T-helper 17 cell (primary cell): Measurements from ENCODE around the gene TMC5. TPM values are rescaled to one million over a fixed set of nuclear protein-coding genes. Genes with fewer than 3 reads are reported as not detected.
"Not testable (repeated sequence)": the region's sequence is repeated elsewhere in the genome, so short reads cannot be mapped to it uniquely, and the experiment has no call there.

Experiments
- ATAC-seq: fragments of 150-1000 bp; cut with Tn5 transposase; 2 replicates; pipeline ENCODE4 v1.10.0; 2021; ENCODE audit warnings: mild to moderate bottlenecking, moderate library complexity
- DNase-seq, 3 donors: peaks; one replicate each; pipeline versions ENCODE4 v3.0.0 to v3.0.0-alpha.2; 2020 to 2021
- H3K9me3 ChIP-seq: one replicate; pipeline ENCODE4 v1.7.0; 2013; ENCODE audit warnings: low read length, mild to moderate bottlenecking; ENCODE audit not compliant: control insufficient read depth, poor library complexity, severe bottlenecking
- H3K27ac Mint-ChIP-seq: one replicate; pipeline ENCODE4 v1.8.0; 2022; ENCODE audit warnings: mild to moderate bottlenecking, moderate library complexity, mixed read lengths
- H3K27me3 Mint-ChIP-seq: one replicate; pipeline ENCODE4 v1.8.0; 2022; ENCODE audit warnings: mixed read lengths
- H3K36me3 Mint-ChIP-seq: one replicate; pipeline ENCODE4 v1.8.0; 2022; ENCODE audit warnings: low read depth, mixed read lengths
- H3K4me1 Mint-ChIP-seq: one replicate; pipeline ENCODE4 v1.8.0; 2022; ENCODE audit warnings: mild to moderate bottlenecking, mixed read lengths
- H3K4me3 Mint-ChIP-seq: one replicate; pipeline ENCODE4 v1.8.0; 2022; ENCODE audit warnings: mild to moderate bottlenecking, moderate library complexity, mixed read lengths
- total RNA-seq, 4 donors: library from RNA in 2 of 4; stranded (reverse) in 2 of 4; gene quantifications; one replicate each; pipeline ENCODE4 v1.2.3 and lab custom pipeline; 2022 to 2026

The TMC5 gene
- total RNA-seq, 2 donors from 2014 or later: 0.22 TPM; not detected in 1

DNA sequence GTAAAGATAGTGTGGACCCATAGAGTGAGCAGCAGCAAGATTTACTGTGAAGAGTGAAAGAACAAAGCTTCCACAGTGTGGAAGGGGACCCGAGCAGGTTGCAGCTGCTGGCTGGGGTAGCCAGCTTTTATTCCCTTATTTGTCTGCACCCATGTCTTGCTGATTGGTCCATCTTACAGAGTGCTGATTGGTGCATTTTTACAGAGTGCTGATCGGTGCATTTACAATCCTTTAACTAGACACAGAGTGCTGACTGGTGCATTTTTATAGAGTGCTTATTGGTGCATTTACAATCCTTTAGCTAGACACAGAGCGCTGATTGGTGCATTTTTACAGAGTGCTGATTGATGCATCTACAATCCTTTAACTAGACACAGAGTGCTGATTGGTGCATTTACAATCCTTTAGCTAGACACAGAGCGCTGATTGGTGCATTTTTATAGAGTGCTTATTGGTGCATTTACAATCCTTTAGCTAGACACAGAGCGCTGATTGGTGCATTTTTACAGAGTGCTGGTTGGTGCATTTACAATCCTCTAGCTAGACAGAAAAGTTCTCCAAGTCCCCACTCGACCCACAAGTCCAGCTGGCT is 26.4 kb upstream of the TMC5 start:
- not testable (repeated sequence) for H3K27ac Mint-ChIP-seq, ATAC-seq, DNase-seq, H3K9me3 ChIP-seq, H3K4me3 Mint-ChIP-seq, H3K4me1 Mint-ChIP-seq, H3K36me3 Mint-ChIP-seq
- peaks cover 37% of the 10 kb centered on the region for H3K27me3 Mint-ChIP-seq

DNA sequence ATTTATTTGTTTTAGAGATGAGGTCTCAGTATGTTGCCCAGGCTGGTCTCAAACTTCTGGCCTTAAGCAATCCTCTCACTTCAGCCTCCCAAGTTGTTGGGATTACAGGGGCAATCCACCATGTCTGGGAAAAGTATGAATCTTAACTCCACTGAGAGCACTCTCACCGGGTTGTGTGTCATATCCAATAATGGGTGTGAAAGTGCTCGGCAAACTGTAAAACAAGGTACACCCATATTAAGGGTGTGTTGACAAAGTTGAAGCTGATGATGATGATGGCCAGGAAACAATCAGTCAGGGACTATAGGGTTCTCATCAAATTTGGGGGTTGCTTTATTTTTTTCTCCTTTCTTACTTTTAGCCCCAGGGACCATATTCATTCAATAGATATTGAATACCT is 25.3 kb upstream of the TMC5 start:
- ATAC-seq (no peak), DNase-seq (no peak)
- H3K9me3 ChIP-seq: no peaks in the 10 kb centered on the region
- H3K27ac Mint-ChIP-seq: no peak overlapping the region
- peaks cover 45% of the 10 kb centered on the region for H3K27me3 Mint-ChIP-seq
- H3K4me1 Mint-ChIP-seq: no peaks in the 10 kb centered on the region
- H3K36me3 Mint-ChIP-seq: no peaks in the 10 kb centered on the region
- H3K4me3 Mint-ChIP-seq: no peak overlapping the region

GRCh38 chr16:19393226-19394111 is 24.2 kb upstream of the TMC5 start:
- Mint-ChIP-seq H3K27me3 (peaks cover 43% of the 10 kb centered on the region), H3K27ac (no peak overlapping the region), H3K4me3 (no peak overlapping the region), H3K4me1 (no peaks in the 10 kb centered on the region), H3K36me3 (no peaks in the 10 kb centered on the region)
- ATAC-seq (no peak), DNase-seq (no peak)
- no peaks in the 10 kb centered on the region for H3K9me3 ChIP-seq

DNA sequence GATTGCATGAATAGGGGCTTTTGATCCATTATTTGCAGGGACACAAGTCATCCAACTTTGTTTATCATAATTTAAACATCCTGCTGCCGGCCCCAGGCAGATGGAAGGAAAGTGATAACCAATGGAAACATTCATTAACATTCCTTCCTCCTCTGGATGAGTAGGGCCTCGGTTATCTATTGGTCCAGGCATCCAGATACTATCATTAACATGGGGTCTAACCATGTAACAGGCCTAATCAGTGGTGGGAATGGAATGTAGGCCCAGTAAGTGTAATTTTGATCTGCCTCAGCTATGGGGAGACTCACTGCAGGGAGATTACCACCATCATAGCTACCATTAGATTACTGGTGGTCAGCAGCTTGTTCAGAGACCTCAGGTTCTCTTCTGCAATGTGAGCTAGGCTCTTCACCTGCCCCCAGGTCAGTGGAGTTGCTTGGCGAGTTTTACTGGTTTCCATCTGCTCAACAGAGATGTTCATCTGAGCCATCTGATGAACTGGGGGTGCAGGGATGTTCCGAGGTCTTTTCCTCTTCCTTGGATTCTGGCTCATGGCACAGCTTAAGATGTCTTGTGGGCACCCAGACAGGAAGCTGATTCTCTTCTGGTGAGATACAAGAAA is 21.9 kb upstream of the TMC5 start:
- not testable (repeated sequence) for H3K9me3 ChIP-seq, H3K36me3 Mint-ChIP-seq, H3K4me1 Mint-ChIP-seq, DNase-seq, ATAC-seq, H3K4me3 Mint-ChIP-seq, H3K27ac Mint-ChIP-seq
- peaks cover 44% of the 10 kb centered on the region for H3K27me3 Mint-ChIP-seq

GRCh38 chr16:19396555-19397011 is 21.1 kb upstream of the TMC5 start:
- H3K27me3 Mint-ChIP-seq: peaks cover 41% of the 10 kb centered on the region
- DNase-seq (no peak), ATAC-seq (no peak)
- no peaks in the 10 kb centered on the region for H3K4me1 Mint-ChIP-seq
- H3K27ac Mint-ChIP-seq: no peak overlapping the region
- no peaks in the 10 kb centered on the region for H3K9me3 ChIP-seq
- H3K4me3 Mint-ChIP-seq: no peak overlapping the region
- H3K36me3 Mint-ChIP-seq: no peaks in the 10 kb centered on the region

GRCh38 chr16:19397373-19397772 is 20.3 kb upstream of the TMC5 start:
- H3K4me3 Mint-ChIP-seq, H3K4me1 Mint-ChIP-seq, H3K27ac Mint-ChIP-seq, DNase-seq, H3K36me3 Mint-ChIP-seq, H3K9me3 ChIP-seq, ATAC-seq: not testable (repeated sequence)
- peaks cover 38% of the 10 kb centered on the region for H3K27me3 Mint-ChIP-seq

DNA sequence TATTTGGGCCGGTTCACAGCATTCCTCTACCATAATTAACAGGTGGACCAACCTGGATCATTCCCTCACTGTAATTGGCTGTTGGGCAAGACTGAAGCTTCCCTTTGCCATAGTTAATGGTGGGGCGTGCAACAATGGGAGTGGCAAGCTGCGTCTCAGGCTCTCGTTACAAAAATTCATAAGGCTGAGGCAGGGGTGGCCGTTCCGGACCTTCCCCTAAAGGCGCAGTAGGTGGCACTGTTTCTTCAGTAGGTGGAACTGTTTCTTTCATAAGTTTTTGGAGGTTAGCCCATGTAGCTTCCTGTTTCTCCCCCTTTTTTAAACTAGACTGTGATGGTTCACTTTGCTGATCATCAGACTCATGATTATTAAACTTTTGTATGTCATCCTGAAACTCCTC is 17.0 kb upstream of the TMC5 start:
- no peaks in the 10 kb centered on the region for H3K9me3 ChIP-seq
- Mint-ChIP-seq H3K27ac (no peak overlapping the region), H3K4me1 (no peaks in the 10 kb centered on the region), H3K4me3 (no peak overlapping the region), H3K36me3 (no peaks in the 10 kb centered on the region), H3K27me3 (peaks cover 23% of the 10 kb centered on the region)
- ATAC-seq (no peak), DNase-seq (no peak)

DNA sequence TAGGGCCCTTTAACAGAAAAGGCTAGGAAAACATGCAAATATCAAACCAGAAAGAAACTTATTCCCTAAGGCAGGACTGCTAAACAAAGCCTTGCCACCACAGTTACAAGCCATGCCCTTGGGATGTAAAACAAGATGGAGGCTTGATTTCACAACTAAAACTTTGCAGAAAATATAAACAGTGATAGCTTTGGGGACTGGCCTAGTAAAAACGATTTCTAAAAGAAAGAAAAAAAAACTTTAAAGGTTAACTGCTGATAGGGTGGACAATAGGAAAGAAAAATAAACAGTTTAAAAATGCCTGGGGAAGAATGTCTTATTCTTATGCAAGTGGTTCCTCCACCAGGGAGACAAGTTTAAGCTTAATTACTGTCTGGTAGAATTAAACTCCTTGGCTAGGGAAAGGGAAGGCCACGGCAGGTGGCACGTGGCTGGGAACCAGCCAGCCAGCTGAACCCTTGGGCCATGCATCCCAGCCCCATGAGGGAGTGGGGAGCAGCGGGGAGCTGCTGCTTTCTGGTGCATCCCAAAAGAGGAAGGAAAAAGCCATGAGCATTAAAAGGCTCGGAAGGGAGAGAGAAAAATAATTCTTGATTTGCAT is 10.7 kb upstream of the TMC5 start:
- no peak for ATAC-seq

DNA sequence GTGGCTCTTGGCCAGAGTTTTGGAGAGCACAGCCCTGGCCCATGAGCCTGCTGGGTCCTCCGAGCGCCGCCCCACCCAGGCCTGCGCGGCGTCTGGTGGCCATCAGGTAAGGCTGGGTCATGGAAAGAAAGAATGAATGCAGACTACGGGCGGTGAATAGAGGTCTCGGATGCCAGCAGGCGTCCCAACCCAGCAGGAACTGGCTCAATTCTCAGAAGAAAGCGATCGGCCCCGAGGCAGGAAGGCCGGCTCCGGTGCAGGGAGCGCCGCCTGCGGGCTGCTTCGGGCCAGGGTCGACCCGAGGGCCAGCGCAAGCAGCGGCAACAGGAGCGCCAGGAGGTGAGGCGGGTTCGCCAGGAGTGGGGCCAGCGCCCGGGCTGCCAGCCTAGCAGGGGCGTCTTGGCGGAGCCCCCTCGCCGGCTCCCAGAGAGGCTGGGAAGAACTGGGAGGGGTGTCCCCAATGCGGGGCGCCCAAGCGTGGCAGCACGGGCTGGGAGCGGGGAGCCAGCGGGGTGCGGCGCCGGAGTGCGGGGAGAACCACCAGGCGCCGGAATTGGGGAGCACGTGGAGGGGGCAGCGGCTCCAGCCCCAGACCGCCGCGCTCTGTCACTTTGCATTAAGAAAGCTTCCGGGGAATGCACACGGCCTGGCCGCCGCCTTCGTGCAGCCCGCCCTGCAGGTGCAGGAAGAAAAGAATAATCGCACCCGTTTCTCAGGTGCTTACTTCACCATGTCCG is 7.1 kb upstream of the TMC5 start:
- no peak for ATAC-seq
- Mint-ChIP-seq H3K4me3 (peak overlapping the region; percentile 80), H3K4me1 (peaks cover 3% of the 10 kb centered on the region)

More for the DNA sequence above, 10.7 kb upstream of the TMC5 start:
- H3K9me3 ChIP-seq: no peaks in the 10 kb centered on the region
- Mint-ChIP-seq H3K4me3 (no peak overlapping the region), H3K4me1 (peaks cover 3% of the 10 kb centered on the region), H3K36me3 (peaks cover 2% of the 10 kb centered on the region), H3K27ac (no peak overlapping the region), H3K27me3 (peaks cover 24% of the 10 kb centered on the region)
- no peak for DNase-seq

GRCh38 chr16:19411298-19411697 is 6.4 kb upstream of the TMC5 start:
- Mint-ChIP-seq H3K4me1 (peaks cover 3% of the 10 kb centered on the region), H3K27me3 (peaks cover 42% of the 10 kb centered on the region), H3K4me3 (peak overlapping the region; percentile 80), H3K27ac (no peak overlapping the region), H3K36me3 (peaks cover 2% of the 10 kb centered on the region)
- no peak for DNase-seq
- H3K9me3 ChIP-seq: no peaks in the 10 kb centered on the region
- no peak for ATAC-seq

More for the DNA sequence above, 7.1 kb upstream of the TMC5 start:
- H3K36me3 Mint-ChIP-seq: peaks cover 2% of the 10 kb centered on the region
- H3K27ac Mint-ChIP-seq: no peak overlapping the region
- DNase-seq: no peak
- peaks cover 40% of the 10 kb centered on the region for H3K27me3 Mint-ChIP-seq
- H3K9me3 ChIP-seq: no peaks in the 10 kb centered on the region

DNA sequence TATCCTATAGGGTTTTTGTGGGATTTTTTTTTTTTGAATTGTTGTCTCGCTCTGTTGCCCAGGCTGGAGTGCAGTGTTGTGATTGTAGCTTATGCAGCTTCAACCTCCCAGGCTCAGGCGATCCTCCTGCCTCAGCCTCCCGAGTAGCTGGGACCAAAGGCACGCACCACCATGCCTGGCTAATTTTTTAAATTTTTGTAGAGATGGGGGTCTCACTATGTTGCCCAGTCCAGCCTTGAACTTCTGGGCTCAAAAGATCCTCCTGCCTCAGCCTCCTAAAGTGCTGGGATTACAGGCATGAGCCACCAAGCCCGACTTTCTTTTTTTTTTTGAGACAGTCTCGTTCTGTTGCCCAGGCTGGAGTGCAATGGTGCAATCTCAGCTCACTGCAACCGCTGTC is 5.6 kb upstream of the TMC5 start:
- H3K27ac Mint-ChIP-seq, H3K4me1 Mint-ChIP-seq, ATAC-seq, H3K4me3 Mint-ChIP-seq, DNase-seq, H3K36me3 Mint-ChIP-seq, H3K9me3 ChIP-seq: not testable (repeated sequence)
- peaks cover 45% of the 10 kb centered on the region for H3K27me3 Mint-ChIP-seq

GRCh38 chr16:19415461-19415860 is 2.2 kb upstream of the TMC5 start:
- no peak for DNase-seq

More at GRCh38 chr16:19415461-19415860, 2.2 kb upstream of the TMC5 start:
- H3K36me3 Mint-ChIP-seq: no peaks in the 10 kb centered on the region
- H3K4me3 Mint-ChIP-seq: no peak overlapping the region
- peaks cover 34% of the 10 kb centered on the region for H3K27me3 Mint-ChIP-seq
- no peaks in the 10 kb centered on the region for H3K4me1 Mint-ChIP-seq
- no peak for ATAC-seq
- no peaks in the 10 kb centered on the region for H3K9me3 ChIP-seq
- H3K27ac Mint-ChIP-seq: no peak overlapping the region
